ENCODE data around the gene TPX2.

DNA sequence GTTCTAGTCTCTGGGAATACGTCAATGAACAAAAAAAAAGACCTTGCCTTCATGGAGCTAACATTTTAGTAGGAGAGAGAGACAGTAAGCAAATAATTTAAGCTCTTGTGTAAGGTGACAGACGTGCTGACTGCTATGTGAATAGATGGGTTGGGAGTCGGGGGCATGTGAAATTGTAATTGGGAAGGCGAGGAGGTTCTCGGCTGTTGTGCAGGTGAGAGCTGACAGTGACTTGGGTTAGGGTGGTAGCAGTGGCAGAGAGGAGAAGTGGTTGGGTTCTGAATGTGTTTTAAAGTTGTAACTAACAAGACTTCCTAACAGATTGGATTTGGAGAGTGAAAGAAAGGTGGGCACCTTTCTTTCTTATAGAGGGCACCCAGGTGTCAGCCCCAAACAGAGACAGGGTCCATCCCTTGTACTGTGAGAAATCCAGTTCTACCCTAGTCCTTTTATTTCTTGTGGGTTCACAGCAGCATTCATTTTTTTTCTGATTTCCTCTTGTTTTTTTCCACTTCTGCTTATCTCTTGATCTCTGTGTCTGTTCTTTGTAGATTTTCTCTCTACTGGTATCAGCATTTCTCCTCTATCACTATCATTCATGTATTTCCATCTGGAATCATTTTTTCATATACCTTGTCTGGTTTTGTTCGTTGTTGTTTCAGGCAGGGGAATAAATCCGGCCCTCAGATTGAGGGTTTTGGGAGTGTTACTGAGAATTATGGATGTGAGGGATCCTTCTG, 64.6 kb downstream of the TPX2 start:
- TF ChIP-seq CTCF (IDR thresholded peaks at IDR 0.05) (no peak), POLR2A (IDR thresholded peaks at IDR 0.05) (no peak)
